Stimulated activated naive CD4-positive, alpha-beta T cell treated with Interleukin-2 at 50 U/mL for 16 hours (primary cell): ENCODE results near the gene CALU.

Source experiments
- DNase-seq: peaks from one replicate; lab custom pipeline; 2025; lab: John Stamatoyannopoulos, UW

Gene CALU

GRCh38 chr7:128725531-128725930, 13.6 kb upstream of the CALU start:
- DNase-seq, result no peak

- DNase-seq, result no peak
Measured at GRCh38 chr7:128726059-128726736, 13.0 kb upstream of the CALU start.

DNA sequence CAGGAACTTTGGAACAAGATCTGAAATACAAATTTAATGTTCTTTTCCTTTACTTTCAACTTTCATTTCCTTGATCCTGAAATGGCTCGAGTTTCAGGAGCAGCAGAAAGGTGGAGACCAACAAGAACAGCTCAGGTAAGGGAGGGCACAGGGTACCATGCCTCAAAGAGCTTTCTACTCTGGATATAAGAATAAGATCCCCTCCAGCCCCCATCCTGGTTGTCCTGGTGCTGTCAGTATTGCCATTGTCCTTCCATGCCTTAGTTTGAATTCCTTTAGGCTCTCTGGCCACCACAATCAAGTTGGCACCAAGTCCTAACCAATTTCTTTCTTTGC, 12.5 kb upstream of the CALU start:
- DNase-seq, result no peak

- DNase-seq, result no peak
Measured at GRCh38 chr7:128727239-128727638, 11.9 kb upstream of the CALU start.

GRCh38 chr7:128728598-128728997, 10.6 kb upstream of the CALU start:
- no peak for DNase-seq

DNA sequence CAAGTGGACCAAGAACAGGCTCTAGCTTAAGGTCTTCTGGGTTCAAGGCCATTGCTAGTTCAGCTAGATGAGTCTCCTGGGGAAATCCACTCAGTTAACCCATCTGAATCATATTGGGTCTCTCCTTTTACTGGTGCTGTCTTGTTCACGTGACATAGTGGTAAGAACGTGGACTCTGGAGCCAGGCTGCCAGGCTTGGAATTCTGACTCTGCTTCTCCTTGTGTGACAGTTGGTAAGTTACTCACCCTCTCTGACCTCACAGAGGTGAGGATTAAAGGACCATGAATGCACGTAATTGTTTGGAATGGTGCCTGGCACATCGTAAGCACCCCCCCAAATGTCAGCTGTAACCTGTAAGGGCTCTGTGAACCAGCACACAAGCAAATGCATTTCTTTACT, 9.7 kb upstream of the CALU start:
- no peak for DNase-seq

GRCh38 chr7:128731184-128731583, 8.0 kb upstream of the CALU start:
- DNase-seq, result no peak

DNA sequence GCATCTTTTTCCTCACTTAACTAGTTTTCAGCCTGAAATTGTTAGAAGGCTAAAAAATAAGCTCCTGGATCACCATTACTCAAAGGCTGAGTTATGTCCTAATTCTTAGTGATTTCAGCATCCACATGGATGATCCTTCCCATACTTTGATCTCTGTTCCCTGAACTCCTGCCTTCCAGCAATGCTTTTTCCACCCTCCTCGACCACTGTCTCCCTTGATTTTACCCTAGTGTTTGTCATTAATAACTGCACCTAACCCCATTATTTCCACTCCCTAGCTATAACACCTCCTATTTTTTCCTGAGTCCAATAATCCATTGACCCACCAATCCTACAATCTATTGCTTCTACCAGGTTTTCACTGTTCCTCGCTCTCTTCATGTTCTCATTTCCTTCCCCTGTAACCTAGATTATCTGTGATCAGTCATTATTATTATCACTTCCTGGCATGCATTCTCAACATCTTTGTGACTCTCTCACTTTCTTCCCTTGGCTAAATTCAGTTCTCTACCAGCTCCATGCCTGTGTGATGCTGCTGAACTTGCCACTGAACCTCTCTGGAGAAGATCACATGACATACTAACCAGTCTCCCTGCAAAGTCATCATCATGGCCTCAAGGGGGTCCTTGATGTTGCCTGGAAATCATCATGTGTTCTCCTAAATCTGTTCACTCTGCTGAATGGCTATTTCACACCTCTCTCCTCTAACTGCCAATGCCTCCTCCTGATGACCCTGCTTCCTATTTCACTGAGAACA, 6.5 kb upstream of the CALU start:
- no peak for DNase-seq

DNA sequence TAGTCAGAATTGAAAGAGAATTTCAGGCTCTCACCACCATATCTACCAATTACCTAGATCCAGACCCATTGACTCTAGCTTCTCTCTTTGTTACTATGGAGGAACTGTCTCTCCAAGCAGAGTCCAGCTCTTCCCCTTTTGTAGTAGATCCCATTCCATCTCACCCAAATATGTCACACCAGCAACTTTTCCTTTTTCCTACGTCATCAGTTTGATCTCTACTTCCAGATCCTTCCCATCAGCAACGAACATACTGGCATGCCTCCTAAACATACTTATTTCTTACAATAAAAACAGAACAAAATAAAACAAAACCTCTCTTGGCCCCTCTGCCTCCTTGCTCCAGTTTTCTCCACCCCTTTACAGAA, 5.9 kb upstream of the CALU start:
- DNase-seq, result no peak

DNA sequence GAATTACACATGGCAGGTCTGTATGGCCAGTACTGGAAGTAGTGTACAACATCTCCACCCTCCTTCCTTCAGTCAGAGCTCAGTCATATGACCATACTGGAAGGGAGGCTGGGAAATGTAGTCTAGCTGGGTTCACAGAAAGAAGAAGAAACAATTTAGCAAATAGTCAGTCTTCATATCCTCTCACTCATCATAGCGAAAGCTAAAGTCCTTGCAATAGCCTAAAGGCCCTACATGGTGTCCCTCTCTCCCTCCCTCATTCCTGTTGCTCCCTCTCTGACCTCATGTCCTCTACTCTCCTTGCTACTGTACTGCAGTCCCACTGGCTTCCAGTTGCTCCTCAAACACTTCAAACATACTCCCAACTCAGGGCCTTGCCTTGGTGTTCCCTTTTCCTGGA, 4.3 kb upstream of the CALU start:
- no peak for DNase-seq

DNA sequence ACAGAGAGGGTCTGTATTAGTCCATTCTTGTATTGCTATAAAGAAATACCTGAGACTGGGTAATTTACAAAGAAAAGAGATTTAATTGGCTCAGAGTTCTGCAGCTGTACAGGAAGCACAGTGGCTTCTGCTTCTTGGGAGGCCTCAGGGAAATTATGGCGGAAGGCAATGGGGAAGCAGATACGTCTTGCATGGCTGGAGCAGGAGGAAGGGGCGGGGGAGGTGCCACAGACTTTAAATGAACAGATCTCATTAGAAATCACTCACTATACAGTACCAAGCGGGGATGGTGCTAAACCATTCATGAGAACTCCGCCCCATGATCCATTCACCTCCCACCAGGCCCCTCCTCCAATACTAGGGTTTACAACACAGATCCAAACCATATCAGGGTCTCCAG, 3.7 kb upstream of the CALU start:
- DNase-seq, result no peak

DNA sequence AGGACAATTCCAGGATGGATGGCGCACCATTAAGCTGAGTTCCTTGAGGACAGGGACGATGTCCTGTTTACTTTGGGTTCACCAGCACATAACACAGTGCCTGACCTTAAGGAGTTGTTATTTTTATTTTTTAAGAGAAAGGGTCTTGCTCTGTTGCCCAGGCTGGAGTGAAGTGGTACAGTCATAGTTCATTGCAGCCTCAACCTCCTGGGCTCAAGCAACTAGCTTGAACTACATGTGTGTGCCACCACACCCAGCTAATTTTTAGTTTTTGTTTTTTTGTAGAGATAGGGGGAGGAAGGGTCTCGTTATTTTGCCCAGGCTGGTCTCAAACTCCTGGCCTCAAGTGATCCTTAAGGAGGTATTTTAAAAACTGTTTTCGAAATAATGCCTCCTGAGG, 1.7 kb upstream of the CALU start:
- DNase-seq, result no peak

DNA sequence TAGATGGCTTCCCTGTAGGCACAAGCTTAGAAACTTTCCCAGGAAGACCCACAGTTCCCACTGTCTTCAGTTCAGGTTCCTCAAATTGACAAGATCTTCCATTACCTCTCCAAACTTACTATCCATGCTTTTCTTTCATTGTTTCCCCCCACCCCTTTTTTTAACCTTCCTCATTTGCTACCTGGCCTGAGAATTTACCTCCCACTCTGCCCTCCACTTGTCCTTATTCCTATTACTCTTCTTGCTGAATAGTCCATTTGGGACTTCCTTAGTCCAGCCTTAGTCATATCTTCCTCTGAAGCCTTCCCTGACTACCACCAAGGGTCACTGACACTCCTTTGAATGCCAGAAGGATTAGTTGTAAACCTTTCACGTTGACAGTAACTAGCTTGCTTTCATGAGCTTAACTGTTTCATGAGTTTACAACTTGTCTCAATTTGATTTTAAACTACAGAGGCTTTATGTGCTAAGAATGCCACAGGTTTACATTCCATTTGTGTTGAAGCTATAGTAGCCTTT, 1.2 kb upstream of the CALU start:
- DNase-seq, result no peak

GRCh38 chr7:128738570-128739047, 550 bp upstream of the CALU start:
- DNase-seq, result no peak

GRCh38 chr7:128739990-128740682, 977 bp downstream of the CALU start:
- no peak for DNase-seq

GRCh38 chr7:128740996-128741395, 1.8 kb downstream of the CALU start:
- DNase-seq, result no peak

DNA sequence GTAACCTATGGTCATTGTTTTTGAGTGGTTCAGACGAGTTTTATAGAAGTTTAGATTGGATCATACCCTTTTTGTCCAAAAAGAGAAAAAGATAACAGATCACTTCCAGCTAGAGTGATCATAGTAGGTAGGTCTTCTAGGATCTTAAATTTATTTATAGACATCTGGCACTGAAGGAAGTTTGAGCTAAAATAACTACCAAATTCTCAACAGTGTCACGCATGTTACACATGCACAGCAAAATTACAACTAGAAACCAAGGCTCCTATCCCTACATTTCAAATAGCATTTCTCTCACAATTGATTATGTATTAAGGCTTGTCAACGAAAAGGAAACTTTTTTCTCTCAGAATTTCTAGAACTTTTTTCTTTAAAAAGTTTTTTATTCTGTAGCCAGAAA, 2.3 kb downstream of the CALU start:
- no peak for DNase-seq

GRCh38 chr7:128742206-128742605, 3.0 kb downstream of the CALU start:
- DNase-seq, result no peak

- DNase-seq, result no peak
Measured at GRCh38 chr7:128743112-128743772, 4.1 kb downstream of the CALU start.

- no peak for DNase-seq
Measured at GRCh38 chr7:128744366-128744905, 5.3 kb downstream of the CALU start.

GRCh38 chr7:128745706-128746105, 6.5 kb downstream of the CALU start:
- no peak for DNase-seq
